GM10266 (cell line): ENCODE measurements around the gene UBIAD1.

ENCODE experiments used
- DNase-seq: peaks from one replicate; pipeline ENCODE4 v3.0.0; 2012; ENCODE audit errors: extremely low spot score
- CTCF ChIP-seq: IDR thresholded peaks from 2 replicates; pipeline ENCODE4 v1.5.1; 2012; ENCODE audit warnings: mild to moderate bottlenecking, low read depth; ENCODE audit not compliant: control insufficient read depth, insufficient read depth; ENCODE audit errors: missing control alignments

UBIAD1 gene

GRCh38 chr1:11245248-11245647 is 27.8 kb upstream of the UBIAD1 start:
- no peak for TF ChIP-seq CTCF
- no peak for DNase-seq

GRCh38 chr1:11245904-11246719 is 26.9 kb upstream of the UBIAD1 start:
- no peak for DNase-seq
- TF ChIP-seq CTCF, result no peak

GRCh38 chr1:11248169-11248568 is 24.8 kb upstream of the UBIAD1 start:
- no peak for TF ChIP-seq CTCF
- no peak for DNase-seq

GRCh38 chr1:11252538-11252937 is 20.5 kb upstream of the UBIAD1 start:
- DNase-seq, result no peak
- no peak for TF ChIP-seq CTCF

GRCh38 chr1:11253226-11253625 is 19.8 kb upstream of the UBIAD1 start:
- TF ChIP-seq CTCF, result no peak
- no peak for DNase-seq

GRCh38 chr1:11256299-11256698 is 16.7 kb upstream of the UBIAD1 start:
- DNase-seq, result no peak
- no peak for TF ChIP-seq CTCF
